ENCODE measurements around the gene FRMD5. TPM values are rescaled to one million over a fixed set of nuclear protein-coding genes. Genes with fewer than 3 reads are reported as not detected.

Gene FRMD5
- total RNA-seq, 1 donor from 2014 or later: 0.12 TPM

DNA sequence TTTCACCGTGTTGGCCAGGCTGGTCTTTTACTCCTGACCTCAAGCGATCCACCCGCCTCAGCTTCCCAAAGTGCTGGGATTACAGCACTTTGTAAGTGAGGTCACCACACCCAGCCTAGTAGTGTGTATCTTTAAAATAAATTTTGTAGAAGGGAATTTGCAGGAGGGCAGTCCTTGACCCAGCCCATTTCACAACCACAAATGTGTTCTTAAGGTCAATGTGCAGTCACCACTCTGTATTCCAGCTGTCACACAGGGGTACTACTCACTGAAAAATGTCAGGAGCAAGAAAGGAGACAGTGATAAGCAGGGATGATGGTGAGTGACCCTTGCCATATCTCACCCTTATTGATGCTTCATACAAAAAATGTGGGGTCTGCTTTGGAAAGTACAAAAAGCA lies 98.5 kb downstream of the FRMD5 start:
- Histone ChIP-seq H3K36me3 (no peaks in the 10 kb centered on the region), H3K9me3 (no peaks in the 10 kb centered on the region), H3K4me1 (no peaks in the 10 kb centered on the region), H3K27ac (no peak overlapping the region), H3K4me3 (no peak overlapping the region), H3K27me3 (ENCODE audit: low read depth) (peaks cover 7% of the 10 kb centered on the region)
- TF ChIP-seq, protein P1, sequence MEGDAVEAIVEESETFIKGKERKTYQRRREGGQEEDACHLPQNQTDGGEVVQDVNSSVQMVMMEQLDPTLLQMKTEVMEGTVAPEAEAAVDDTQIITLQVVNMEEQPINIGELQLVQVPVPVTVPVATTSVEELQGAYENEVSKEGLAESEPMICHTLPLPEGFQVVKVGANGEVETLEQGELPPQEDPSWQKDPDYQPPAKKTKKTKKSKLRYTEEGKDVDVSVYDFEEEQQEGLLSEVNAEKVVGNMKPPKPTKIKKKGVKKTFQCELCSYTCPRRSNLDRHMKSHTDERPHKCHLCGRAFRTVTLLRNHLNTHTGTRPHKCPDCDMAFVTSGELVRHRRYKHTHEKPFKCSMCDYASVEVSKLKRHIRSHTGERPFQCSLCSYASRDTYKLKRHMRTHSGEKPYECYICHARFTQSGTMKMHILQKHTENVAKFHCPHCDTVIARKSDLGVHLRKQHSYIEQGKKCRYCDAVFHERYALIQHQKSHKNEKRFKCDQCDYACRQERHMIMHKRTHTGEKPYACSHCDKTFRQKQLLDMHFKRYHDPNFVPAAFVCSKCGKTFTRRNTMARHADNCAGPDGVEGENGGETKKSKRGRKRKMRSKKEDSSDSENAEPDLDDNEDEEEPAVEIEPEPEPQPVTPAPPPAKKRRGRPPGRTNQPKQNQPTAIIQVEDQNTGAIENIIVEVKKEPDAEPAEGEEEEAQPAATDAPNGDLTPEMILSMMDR (IDR thresholded peaks at IDR 0.05): no peak
- ATAC-seq: no peak
- intact Hi-C loops (cut with DNase I): no loop called here
- DNase-seq: no peak

DNA sequence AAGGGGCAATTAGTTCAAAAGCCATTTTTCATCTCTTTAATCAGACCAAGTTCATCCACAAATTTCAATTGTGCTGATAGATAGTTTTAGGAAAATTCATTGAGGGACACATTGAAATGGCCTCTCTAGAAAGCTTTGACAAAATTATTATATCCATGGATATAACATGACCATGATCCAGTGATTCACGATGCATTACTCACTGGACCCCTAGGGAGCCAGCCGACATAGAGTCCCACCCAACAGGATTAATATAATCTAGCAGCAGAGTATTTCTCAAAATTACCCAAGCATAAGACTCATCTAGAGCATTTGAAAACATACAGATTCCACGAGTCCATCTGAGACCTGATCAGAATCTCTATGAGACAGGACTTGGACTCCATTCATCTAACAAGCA lies 100.3 kb downstream of the FRMD5 start:
- DNase-seq (no peak), ATAC-seq (no peak)
- H3K4me1 ChIP-seq: no peaks in the 10 kb centered on the region
- no peaks in the 10 kb centered on the region for H3K36me3 ChIP-seq
- H3K27me3 ChIP-seq (ENCODE audit: low read depth): peaks cover 7% of the 10 kb centered on the region
- H3K4me3 ChIP-seq: no peak overlapping the region
- intact Hi-C loops (cut with DNase I): no loop called here
- TF ChIP-seq, protein P1 (IDR thresholded peaks at IDR 0.05): no peak
- H3K27ac ChIP-seq: no peak overlapping the region
- H3K9me3 ChIP-seq: no peaks in the 10 kb centered on the region

DNA sequence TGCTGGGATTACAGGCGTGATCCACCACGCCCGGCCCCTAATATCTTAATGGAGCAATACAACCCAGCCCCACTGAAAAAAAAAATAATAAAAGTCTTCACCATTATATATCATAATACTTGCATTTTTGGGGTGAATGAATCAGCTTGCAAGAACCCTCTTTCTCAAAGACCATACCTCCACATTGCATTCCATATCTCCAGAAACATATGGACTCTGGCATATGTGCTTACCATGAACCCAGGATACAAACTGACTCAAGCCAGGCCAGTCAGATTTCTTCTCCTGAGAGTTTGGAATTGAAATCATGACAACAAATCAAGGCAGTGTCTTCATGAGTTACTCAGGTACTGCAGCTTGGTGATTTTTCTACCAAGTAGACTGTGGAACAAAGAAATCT lies 101.2 kb downstream of the FRMD5 start:
- no peaks in the 10 kb centered on the region for H3K4me1 ChIP-seq
- no peak for DNase-seq
- no peaks in the 10 kb centered on the region for H3K36me3 ChIP-seq
- no peaks in the 10 kb centered on the region for H3K9me3 ChIP-seq
- no peak overlapping the region for H3K27ac ChIP-seq
- ATAC-seq: no peak
- H3K4me3 ChIP-seq: no peak overlapping the region
- peaks cover 7% of the 10 kb centered on the region for H3K27me3 ChIP-seq (ENCODE audit: low read depth)
- intact Hi-C loops (cut with DNase I): no loop called here
- TF ChIP-seq, protein P1 (IDR thresholded peaks at IDR 0.05): no peak

DNA sequence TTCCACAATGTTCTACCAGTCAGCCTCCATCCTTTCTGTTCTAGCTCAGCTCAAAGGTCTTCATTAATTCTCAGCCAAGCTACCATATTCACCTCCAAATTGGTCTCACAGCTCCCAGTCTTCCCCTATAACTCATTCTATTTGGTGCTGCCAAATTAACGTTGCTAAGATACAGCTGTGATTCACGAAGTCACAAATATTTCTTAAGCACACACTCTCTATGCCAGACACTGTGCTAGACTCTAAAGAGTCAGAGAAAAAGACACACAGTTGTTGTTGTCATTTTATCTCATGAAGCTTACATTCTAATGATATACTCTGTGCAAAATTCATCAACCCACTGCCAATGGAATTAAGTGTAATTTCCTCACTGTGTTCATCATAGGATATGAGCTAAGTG lies 102.8 kb downstream of the FRMD5 start:
- no peak for DNase-seq
- H3K4me3 ChIP-seq: no peak overlapping the region
- H3K27me3 ChIP-seq (ENCODE audit: low read depth): peaks cover 7% of the 10 kb centered on the region
- H3K36me3 ChIP-seq: no peaks in the 10 kb centered on the region
- no peaks in the 10 kb centered on the region for H3K4me1 ChIP-seq
- no peak overlapping the region for H3K27ac ChIP-seq
- H3K9me3 ChIP-seq: no peaks in the 10 kb centered on the region
- intact Hi-C loops (cut with DNase I): no loop called here
- TF ChIP-seq, protein P1 (IDR thresholded peaks at IDR 0.05): no peak
- ATAC-seq: no peak

DNA sequence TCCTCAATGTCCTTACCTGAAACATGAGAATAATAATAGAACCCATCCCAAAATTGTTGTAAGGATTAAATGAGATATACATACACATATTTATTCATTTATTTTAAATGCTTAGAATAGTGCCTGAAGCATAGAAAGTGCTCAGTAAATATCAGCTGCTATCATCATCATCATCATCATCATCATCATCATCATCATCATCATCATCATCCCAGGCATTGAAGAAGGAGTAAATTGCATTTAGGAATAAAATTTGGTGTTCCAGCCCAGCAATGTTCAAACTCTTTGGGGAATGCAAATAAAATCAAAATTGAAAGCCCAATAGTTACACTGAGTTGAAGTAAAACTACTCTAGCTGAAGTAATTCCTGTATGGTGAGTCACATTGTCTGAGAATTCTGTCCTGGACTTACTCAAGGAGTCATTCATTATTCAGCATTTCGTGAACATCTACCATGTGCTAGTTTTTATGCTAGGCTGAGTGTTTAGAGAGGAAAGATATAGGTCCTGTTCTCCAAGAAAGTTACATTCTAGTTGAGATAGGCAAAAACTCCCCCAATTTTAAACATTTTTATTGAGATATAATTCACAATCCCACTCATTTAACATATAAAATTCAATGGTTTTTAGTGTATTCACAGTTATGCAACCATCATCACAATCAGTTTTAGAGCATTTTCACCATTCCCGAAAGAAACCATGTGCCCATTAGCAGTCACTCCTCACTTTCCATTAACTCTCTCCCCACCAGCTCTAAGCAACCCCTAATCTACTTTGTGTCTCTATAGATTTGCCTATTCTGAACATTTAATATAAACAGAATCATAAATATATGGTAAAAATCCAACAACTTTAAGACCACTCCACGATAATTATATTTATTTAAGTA lies 107.2 kb downstream of the FRMD5 start:
- ATAC-seq: no peak
- Histone ChIP-seq H3K4me3 (no peak overlapping the region), H3K4me1 (no peaks in the 10 kb centered on the region), H3K27ac (no peak overlapping the region), H3K27me3 (ENCODE audit: low read depth) (no peaks in the 10 kb centered on the region), H3K9me3 (no peaks in the 10 kb centered on the region), H3K36me3 (no peaks in the 10 kb centered on the region)
- DNase-seq: no peak
- intact Hi-C loops (cut with DNase I): no loop called here
- TF ChIP-seq, protein P1 (IDR thresholded peaks at IDR 0.05): no peak

Data from lower lobe of right lung (tissue), 2 donors.